Lower leg skin (tissue), 3 donors: ENCODE measurements around the gene UBQLN1.

Experiments used
- POLR2A ChIP-seq, 2 donors: fragments of 450-650 bp; IDR thresholded peaks; one replicate each; pipeline ENCODE4 v1.6.1; 2016 to 2017; ENCODE audit warnings: antibody characterized with exemption in 2 of 2, mild to moderate bottlenecking in 1 of 2, moderate library complexity in 1 of 2
- TF ChIP-seq, protein P1 (sequence below), 3 donors: fragments of 450-650 bp; IDR thresholded peaks; one replicate each; pipeline ENCODE4 v1.5.1; 2016; ENCODE audit warnings: antibody characterized with exemption in 3 of 3, mild to moderate bottlenecking in 3 of 3, moderate library complexity in 2 of 3

DNA sequence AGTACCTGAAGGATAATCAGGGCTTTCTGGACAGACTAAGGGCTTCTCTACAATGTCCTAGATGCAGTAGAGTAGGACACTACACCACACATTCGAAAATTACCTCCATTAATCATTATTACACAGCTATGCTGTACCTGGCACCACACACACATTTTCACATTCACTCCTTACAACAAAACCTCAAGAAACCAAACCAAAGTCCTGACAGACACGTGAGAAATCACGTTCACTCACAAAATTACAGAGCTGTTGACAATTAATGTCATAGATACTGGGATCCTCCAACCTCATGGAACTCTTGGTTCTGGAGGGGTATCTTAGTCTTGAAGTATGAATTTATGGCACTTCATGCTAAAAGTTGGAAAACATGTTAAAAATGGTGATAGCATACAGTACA lies 16.3 kb downstream of the UBQLN1 start:
- TF ChIP-seq, protein P1, sequence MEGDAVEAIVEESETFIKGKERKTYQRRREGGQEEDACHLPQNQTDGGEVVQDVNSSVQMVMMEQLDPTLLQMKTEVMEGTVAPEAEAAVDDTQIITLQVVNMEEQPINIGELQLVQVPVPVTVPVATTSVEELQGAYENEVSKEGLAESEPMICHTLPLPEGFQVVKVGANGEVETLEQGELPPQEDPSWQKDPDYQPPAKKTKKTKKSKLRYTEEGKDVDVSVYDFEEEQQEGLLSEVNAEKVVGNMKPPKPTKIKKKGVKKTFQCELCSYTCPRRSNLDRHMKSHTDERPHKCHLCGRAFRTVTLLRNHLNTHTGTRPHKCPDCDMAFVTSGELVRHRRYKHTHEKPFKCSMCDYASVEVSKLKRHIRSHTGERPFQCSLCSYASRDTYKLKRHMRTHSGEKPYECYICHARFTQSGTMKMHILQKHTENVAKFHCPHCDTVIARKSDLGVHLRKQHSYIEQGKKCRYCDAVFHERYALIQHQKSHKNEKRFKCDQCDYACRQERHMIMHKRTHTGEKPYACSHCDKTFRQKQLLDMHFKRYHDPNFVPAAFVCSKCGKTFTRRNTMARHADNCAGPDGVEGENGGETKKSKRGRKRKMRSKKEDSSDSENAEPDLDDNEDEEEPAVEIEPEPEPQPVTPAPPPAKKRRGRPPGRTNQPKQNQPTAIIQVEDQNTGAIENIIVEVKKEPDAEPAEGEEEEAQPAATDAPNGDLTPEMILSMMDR (IDR thresholded peaks at IDR 0.05): no peak
- TF ChIP-seq POLR2A (IDR thresholded peaks at IDR 0.05): no peak
